ENCODE data around the gene TUBB8.
"Not testable (repeated sequence)": the region's sequence is repeated elsewhere in the genome, so short reads cannot be mapped to it uniquely, and the experiment has no call there.

Gene TUBB8

DNA sequence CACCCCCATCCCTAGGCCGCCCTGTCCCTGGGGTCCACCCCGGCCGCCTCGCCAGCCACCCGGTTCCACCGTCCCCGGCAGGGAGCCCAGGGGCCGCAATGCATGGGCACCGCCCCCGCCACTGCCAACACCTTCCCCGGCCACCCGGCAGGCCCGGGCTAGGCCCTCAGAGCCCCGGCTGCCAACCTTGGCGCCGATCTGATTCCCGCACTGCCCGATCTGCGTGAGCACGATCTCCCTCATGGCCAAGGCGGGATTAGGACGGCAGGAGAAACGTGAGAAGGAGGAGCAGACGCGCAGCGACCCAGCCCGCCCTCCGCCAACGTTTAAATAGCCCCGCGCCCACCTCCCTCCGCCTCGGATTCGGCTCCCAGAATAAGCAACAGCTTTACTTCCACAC, at the start of gene TUBB8:
TUBB8 (minus strand) TSS at position 301 of the 400 bp plus-strand sequence; CDS start at position 243, 58 bp downstream.
- no peak for DNase-seq

DNA sequence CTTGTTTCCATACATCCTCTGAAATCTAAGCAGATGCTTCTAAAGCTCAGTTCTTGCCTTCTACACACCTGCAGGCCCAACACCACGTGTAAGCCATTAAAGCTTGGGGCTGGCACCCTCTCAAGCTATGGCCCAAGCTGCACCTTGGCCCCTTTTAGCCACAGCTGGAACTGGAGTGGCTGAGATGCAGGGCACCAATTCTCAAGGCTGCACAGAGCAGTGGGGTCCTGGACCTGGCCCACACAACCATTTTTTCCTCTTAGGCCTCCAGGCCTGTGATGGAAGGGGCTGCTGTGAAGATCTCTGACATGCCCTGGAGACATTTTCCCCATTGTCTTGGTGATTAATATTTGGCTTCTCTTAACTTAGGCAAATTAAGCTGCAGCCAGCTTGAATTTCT, 47.4 kb upstream of the TUBB8 start:
- no peak for DNase-seq

DNA sequence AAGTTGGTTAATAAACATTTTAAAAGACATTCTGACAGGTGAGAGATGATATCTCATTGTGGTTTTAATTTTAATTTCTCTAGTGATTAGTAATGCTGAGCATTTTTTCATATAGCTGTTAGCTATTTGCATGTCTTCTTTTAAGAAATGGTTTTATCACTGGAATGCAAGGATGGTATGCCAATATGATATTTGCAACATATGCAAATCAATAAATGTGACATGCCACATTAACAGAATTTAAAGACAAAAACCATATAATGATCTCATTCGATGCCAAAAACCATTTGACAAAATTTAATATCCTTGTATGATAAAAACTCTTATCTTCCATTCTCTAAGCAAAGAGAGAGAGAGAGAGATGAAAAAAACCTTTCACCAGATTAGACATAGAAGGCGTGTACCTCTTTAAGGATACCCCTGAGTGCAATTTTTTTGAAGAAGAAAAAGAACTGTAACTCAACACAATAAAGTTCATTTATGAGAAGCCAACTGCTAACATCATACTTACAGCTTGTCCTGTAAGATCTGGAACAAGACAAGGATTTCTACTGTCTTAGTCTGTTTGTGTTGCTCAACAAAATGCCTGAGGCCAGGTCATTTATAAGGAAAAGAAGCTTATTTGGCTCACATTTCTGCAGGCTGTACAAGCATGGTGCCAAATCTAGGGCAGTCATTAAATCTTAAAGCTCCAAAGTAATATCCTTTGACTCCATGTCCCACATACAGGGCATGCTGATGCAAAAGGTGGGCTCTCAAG, 46.4 kb upstream of the TUBB8 start:
- no peak for DNase-seq

DNA sequence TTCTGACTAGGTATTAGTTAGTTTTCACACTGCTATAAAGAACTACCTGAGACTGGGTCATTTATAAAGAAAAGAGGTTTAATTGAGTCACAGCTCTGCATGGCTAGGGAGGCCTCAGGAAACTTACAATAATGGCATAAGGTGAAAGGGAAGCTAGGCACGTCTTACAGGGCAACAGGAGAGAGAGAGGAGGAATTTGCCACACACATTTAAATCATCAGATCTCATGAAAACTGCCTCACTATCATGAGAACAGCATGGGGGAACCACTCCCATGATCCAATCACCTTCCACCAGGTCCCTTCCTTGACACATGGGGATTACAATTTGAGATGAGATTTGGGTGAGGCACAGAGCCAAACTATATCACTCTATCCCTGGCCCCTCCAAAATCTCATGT, 45.5 kb upstream of the TUBB8 start:
- DNase-seq, result no peak

DNA sequence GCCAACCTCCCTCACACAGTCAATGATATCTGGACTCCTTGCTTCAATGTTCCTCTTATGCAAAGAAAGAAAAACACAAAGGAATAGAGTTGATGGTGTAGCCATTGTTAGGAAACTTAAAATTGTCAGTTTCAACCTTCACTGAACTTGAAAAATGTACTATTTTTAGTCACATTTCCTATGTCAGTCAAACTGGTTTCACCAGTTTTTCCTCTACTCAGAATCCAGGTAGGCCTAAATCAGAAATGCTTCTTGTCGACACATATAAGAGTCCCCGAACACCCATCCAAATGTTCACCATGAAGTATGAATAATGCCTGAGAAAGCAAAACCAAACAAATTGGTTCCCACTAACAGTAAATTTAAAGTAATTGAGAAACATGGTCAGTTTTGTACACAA, 43.8 kb upstream of the TUBB8 start:
- DNase-seq, result no peak

DNA sequence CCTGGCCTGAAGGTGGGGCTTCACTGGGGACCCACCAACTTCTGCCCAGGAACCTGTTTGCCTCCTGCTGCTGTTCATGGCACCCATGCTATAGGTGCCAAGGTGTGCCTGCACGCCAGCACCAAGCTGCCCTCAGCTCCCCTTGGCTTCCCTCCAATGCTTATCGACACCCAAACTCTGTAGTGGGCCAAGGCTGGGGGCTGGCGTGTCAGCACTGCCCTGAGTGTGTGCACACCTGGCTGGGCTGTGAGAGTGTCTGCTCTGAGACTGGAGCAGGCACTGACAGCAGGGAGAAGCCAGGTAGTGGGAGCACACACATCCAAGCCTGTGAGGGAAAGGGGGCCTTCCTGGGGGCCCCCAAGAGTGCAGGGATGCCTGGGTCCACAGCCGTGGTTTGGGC, 43.1 kb upstream of the TUBB8 start:
- DNase-seq, result no peak

DNA sequence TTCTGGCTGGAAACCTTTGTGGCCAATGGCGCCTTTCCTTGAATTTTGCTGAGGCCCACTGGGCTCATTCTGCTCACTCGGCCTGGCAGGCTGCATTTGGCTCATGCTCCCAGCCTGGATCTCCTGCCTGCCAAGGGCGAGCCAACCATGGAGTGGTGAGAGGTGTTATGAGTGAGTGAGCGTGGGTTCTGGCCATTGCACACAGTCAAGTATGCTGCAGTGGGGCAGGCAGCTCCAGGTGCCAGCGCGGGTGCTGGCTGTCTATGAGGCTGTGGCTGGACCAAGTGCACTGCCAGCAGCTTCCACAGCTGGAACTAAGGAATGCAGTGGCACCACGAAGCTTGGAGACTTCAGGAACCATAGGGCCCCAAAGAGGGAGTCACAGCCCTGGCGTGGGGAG, 42.2 kb upstream of the TUBB8 start:
- no peak for DNase-seq

DNA sequence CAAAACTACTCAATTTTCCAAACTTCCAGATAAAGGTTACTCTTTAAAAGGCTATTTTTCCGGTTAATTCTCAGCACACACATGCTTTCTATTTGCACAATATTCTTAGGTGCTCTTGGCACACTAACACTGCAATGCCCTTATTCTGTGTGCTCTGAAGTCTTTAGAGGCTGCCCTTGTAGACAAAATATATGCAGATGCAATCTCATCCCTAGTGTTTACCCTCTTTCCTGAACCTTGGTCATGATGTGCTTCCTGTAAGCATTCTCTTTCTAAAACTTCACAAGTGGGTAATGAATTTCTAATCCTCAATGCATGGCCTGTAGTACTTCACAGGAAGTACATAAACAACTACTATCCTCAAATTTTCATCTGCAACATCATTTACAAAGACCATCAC, 41.1 kb upstream of the TUBB8 start:
- no peak for DNase-seq

DNA sequence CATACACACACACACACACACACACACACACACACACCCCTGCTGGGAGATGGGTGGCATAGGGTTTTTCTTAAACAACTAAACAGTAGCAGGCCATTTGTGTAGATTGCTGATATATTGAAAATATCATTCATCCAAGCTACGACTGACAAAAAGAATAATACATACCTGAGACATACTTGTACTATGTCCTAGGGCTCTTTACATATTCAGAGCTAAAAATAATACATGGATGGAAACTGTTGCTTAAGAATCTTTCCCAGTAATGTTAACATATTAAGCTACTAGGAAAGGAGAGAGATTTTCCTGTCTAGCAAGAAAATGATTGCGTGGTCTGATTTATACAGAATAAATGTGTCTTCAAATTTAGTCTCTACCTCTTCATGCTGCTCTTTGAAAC, 40.2 kb upstream of the TUBB8 start:
- no peak for DNase-seq

DNA sequence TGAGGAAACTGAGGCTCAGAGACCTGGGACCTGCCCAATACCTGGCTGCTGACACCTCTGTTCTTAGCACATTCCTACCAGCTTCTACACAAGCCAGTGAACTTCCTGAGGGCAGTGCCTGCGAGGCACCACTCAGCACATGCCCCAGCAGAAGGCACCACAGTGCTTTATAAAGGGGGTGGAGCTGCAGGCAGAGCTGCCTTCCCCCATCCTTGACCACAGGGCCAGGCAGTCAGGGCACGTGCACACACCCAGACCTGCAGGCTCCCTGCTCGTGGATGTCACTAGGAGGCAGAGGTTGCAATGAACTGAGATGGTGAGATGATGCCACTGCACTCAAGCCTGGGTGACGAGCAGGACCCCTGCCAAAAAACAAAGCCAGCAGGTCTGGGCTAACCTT, 39.2 kb upstream of the TUBB8 start:
- no peak for DNase-seq

DNA sequence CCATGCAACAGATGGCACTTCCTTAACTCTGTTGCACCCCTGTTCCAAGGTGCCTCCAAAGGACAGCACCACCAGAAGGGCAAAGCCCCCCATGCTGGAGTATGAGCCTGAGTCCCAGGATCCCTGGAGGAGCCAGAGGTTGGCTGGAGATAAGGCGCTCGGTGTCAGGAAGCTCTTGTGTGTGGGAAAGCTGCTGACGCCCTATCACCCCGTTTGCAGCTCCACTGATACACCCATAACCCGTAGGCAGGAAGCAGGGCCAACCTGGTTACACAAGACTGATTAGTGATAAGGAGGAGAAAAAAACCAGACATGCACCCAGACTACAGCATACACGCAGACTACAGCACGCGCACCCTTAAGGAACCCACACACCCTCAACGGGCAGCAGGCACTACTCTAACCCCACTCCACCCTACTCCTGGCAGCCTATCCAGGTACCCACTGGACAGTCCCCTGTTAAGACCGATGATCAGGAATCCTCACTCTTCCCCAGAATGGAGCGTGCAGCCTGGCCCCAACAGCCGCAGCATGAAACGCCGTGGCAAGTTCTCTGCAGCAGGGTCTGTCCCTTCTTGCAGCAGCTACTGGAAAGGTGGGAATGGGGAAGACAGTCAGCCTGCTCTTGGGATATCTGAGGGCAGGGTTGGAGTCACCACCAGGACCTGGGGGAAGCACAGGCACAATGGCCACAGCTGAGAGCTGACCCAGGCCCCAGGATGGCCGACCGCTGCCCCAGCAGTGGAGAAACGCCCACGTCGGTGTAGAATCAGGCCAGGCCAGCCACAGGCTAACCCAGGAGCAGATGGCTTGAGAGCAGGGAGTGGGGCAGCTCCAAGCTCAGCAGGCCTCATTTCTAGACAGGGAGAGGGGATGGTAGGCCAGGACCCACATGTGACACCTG, 38.3 kb upstream of the TUBB8 start:
- DNase-seq, result no peak

DNA sequence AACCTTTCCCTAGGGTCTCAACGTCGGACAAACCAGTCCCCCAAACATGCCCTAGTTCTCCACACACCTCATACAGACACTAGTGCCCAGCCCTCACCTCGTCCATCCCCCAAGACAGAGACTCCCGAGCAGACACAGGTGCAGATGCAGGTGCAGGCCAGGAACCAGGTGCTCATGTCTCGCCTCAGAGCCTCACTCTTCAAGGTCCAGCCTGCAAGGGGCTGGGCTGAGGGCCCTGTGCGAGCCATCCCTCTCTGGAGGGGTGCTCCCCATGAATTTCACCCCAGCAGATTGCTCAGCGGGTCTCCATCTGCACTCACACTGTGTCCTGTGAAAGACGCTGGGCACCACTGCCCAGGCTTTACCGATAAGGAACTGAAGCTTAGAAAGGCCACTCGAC, 36.9 kb upstream of the TUBB8 start:
- DNase-seq, result no peak

DNA sequence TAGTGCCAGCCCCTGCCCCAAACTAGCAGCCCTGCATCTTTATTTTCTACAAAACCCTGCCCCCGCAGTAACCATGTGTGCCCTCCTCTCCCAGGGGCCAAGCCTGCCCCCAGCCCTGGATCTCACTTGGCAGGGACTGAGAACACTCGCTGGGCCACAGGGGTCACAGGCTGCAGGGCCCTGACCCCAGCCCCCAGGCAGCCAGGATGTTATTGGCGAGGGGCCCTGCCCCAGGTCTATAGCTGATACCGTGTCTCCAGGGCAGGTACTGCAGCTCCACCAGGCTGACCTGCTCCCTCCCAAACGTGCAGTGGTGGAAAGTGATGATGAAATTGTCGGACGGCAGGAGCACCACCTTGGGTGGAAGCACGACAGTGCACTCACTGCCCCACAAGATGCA, 35.9 kb upstream of the TUBB8 start:
- DNase-seq, result no peak

DNA sequence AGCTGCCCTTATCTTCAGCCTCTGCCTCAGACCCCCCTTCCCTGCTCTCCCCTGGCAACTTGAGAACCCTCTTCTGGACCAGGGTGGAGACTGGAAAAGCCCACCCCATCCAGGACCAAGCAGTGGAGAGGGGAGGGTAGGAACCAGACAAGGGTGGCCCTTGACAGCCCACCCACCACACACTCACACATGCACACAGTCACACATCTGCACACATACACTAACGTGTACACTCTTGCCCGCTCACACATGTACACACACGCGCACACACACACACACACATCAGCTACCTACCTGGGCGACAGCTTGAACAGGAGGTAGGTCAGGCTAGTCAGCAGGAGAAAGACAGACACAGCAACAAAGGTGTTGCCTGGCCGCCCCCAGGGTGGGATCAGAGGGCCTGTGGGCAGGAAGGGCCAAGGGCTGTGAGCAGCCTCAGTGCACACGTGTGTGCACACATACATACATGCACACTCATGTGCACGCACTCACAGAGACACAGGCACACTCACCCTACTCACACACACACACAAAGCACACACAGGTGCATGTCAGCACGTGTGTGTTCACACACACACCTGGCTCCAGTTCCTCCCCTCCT, 34.9 kb upstream of the TUBB8 start:
- DNase-seq, result no peak

DNA sequence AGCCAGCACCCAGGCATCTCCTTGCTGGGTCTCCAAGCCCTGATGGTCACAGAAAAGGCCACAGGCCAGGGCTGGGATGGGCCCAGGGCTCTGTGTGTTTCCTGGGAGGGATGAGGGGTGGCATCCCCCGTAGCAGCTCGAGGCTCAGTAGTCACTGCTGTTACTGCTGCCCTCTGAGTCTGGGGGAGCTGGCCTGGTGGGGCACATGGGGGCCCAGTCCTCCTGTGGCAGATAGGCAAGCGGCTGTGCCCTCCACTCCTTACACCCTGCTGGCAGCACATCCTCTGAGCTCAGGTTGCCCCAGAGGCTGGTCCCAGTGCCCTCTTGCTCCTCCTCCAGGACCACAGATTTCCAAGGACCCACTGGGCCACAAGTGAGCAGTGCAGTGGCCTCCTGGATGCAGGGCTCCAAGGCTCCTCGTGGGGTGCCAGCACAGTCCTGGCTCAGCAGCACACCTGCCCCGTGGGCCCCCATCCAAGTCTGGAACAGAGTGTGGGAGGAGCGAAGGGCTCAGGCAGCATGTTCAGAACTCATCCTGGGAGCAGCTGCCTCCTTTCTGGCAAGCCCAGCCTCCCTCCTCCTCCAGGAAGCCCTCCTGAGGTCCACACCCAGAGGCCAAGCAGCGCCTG, 31.5 kb upstream of the TUBB8 start:
- no peak for DNase-seq

DNA sequence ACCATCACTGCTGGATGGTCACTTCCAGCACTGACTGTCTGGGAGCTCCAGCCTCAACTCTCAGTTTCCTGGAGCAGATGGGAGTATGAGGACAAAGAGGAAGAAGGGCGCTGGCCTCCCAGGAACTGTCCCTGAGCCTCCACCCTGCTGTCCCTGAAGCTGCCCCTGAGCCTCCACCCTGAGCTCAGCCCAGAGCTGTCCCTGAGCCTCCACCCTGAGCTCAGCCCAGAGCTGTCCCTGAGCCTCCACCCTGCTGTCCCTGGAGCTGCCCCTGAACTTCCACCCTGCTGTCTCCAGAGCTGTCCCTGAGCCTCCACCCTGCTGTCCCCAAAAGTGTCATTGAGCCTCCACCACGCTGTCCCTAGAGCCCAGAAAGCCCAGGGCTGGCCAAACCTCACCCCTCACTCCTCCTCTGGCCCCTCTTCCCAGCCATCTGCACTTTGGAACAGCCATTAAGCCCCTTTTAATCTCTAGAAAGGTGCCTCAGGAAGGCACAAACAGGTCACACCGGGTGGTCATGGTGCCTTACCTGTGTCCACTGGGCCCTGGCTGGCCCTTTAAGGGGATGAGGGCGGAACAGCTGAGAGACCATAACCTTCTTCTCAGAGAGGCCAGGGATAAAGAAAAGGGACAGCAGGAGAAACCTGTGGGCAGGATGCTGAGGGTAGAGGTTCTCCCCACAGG, 30.6 kb upstream of the TUBB8 start:
- no peak for DNase-seq

DNA sequence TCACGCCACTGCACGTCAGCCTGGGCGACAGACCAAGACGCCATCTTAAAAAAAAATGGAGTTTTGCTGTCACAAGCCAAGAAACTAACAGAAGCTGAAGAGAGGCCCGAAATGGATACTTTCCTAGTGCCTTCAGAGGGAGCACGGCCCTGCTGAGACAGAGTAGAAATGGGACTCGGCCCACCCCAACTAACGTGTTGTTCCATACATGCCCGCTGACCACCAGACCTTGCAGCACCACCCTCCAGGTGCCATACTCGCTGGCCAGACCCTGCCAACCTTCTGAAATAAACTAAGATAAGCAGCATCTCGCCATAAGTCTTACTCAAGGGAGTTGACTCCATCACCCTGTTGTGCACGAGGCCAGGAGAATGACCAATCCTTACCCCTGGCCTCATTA, 29.5 kb upstream of the TUBB8 start:
- no peak for DNase-seq

DNA sequence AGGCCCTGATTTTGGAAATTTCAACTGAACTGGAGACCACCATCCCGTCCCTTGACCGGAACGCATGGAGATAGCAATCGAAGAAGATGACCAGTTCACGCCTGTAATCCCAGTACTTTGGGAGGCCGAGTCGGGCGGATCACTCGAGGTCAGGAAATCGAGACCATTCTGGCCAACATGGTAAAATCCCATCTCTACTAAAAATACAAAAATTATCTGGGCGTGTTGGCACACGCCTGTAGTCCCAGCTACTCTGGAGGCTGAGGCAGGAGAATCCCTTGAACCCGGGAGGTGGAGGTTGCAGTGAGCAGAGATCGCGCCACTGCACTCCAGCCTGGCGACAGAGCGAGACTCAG, 25.1 kb upstream of the TUBB8 start:
- not testable (repeated sequence) for DNase-seq

DNA sequence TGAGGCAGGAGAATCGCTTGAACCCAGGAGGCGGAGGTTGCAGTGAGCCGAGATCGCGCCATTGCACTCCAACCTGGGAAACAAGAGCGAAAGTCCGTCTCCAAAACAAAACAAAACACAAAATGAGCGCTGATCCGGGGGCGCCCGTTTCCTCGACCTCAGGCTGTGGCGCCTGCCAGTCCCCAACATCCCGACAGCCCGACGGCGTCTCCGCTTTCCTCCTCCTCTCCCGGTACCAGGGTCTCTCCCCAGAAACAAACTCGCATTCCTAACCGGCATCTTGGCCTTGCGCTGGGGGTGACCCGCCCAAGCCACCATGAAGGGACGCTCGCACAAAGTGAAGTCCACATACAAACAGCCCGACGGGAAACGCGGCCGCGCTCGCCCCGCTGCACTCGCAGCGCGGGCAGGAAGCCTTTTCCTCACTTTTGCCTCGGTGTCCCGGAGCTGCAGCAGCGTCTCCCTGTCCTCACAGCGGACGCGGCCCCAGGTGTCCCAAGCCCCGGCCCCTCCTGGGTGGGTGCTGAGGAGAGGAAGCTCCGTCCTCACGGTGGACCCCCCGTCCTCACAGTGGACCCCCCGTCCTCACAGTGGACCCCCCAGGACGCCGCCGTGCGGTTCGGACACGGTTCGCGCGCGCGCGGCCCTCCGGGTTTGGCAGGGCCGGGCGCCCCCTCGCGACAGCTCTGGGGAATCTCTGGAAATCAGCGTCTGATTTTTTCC, 24.6 kb upstream of the TUBB8 start:
- DNase-seq, result peak; percentile 27

DNA sequence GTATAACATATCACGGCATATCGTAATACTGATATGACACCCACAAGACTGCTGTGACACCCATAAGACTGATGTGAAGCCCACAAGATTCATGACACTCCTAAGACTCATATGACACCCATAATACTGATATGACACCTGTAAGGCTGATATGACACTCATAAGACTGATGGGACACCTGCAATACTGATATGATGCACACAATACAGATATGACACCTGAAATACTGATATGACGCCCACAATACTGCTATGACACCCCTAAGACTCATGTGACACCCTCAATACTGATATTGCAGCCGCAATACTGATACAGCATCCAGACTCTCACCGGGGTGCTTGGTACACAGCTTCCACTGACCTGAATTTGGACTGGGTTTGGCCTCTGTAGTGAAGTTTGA, 19.1 kb upstream of the TUBB8 start:
- DNase-seq, result not testable (repeated sequence)

DNA sequence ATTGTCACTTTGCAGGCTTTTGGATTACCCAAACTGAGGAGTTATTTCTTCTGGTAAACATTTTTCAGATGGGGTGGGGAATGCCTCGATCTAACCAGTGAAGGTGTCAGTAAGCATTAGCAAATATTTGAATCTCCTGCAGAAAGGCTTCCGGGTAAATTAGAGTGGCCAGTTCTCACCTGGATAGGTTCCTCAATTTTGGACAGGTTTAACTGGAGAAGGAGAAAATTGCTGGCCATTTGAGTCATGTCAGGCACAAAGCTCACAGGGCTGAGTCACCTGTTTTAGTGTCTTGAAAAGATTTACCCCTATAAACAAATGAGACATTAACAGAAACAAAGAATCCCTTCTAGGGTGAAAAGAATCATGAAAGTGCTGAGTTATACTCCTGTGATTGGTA, 830 bp upstream of the TUBB8 start:
- DNase-seq, result not testable (repeated sequence)

DNA sequence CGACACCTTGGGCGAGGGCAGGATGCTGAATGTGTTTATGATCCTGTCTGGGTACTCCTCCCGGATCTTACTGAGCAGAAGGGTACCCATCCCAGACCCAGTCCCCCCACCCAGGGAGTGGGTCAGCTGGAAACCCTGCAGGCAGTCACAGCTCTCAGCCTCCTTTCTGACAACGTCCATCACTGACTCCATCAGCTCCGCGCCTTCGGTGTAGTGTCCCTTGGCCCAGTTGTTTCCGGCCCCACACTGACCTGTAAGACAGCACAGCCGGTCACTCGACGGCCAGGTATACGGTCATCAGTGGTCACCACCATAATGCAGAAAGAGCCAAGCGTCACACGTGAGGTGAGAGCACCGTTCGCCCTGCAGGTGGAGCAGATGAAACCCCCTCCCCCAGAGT, 1.2 kb downstream of the TUBB8 start:
- DNase-seq, result not testable (repeated sequence)

All from CD4-positive, alpha-beta T cell treated with Interleukin-17A for 1 hour (primary cell).